ENCODE results near the gene RPS6KA5.
"Not testable (repeated sequence)": the region's sequence is repeated elsewhere in the genome, so short reads cannot be mapped to it uniquely, and the experiment has no call there.

RPS6KA5 gene

GRCh38 chr14:90871605-90872233, 188.7 kb downstream of the RPS6KA5 start:
- DNase-seq (ENCODE audit: insufficient read length, low spot score): no peak
- no peak for FAIRE-seq
- TF ChIP-seq SPI1 (IDR thresholded peaks at IDR 0.05; ENCODE audit: low read depth, low read length): no peak
- TF ChIP-seq POU2F2 (IDR thresholded peaks at IDR 0.05; ENCODE audit: low read depth, low read length): no peak
- TF ChIP-seq POLR2AphosphoS5 (IDR thresholded peaks at IDR 0.05; ENCODE audit: low read depth, low read length): no peak
- no peak for TF ChIP-seq TAF1 (IDR thresholded peaks at IDR 0.05; ENCODE audit: low read depth, low read length)
- TF ChIP-seq POLR2A (IDR thresholded peaks at IDR 0.05; ENCODE audit: low read depth, low read length): no peak
- no peak for TF ChIP-seq PAX5 (IDR thresholded peaks at IDR 0.05; ENCODE audit: insufficient read depth, low read length, severe bottlenecking)

GRCh38 chr14:90870950-90871604, 189.4 kb downstream of the RPS6KA5 start:
- FAIRE-seq: no peak
- DNase-seq (ENCODE audit: insufficient read length, low spot score): no peak
- TF ChIP-seq POLR2A (IDR thresholded peaks at IDR 0.05; ENCODE audit: low read depth, low read length) (no peak), SPI1 (IDR thresholded peaks at IDR 0.05; ENCODE audit: low read depth, low read length) (no peak), TAF1 (IDR thresholded peaks at IDR 0.05; ENCODE audit: low read depth, low read length) (no peak), PAX5 (IDR thresholded peaks at IDR 0.05; ENCODE audit: insufficient read depth, low read length, severe bottlenecking) (no peak), POU2F2 (IDR thresholded peaks at IDR 0.05; ENCODE audit: low read depth, low read length) (no peak), POLR2AphosphoS5 (IDR thresholded peaks at IDR 0.05; ENCODE audit: low read depth, low read length) (no peak)

DNA sequence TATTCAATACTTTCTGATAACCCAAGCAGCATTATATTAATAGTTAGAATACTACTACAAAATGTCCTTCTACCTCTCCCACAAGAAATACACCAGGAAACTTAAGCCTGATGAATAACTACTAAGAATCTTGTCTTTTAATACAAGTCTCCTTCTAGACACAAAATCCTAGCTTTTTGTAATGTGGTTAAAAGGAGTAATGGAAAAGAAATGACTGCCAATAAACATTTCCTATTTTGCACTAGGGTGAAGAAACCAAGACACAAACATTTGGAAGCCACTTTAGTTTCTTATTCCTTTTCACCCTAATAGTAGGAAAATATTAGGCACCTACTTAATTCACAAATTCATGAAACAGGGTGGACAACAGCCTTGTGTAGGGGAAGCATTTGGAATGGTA, 192.9 kb downstream of the RPS6KA5 start:
- DNase-seq (ENCODE audit: insufficient read length, low spot score) (no peak), FAIRE-seq (no peak)
- no peak for TF ChIP-seq POLR2A (IDR thresholded peaks at IDR 0.05; ENCODE audit: low read depth, low read length)

DNA sequence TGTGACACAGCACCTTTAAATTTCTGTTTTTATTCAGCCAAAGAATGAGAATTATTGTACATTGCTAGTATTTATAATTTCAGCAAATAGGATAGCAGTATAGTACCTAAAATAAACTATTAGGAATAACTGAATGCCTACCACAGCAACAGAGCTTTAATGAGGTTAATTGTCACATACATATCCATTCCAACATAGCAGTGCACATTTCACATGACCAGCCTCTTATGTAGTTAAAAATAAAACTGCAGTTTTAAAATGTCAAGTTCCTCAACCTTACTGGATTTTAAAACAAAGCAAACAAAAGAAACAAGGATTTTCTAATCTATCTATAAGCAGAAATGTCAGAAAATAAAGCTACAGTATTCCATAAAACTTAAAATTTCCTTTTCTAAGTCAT, 193.6 kb downstream of the RPS6KA5 start:
- TF ChIP-seq POU2F2 (IDR thresholded peaks at IDR 0.05; ENCODE audit: low read depth, low read length): no peak
- TF ChIP-seq POLR2A (IDR thresholded peaks at IDR 0.05; ENCODE audit: low read depth, low read length): no peak
- TF ChIP-seq POLR2AphosphoS5 (IDR thresholded peaks at IDR 0.05; ENCODE audit: low read depth, low read length): no peak
- TF ChIP-seq SPI1 (IDR thresholded peaks at IDR 0.05; ENCODE audit: low read depth, low read length): no peak
- no peak for TF ChIP-seq TAF1 (IDR thresholded peaks at IDR 0.05; ENCODE audit: low read depth, low read length)
- TF ChIP-seq PAX5 (IDR thresholded peaks at IDR 0.05; ENCODE audit: insufficient read depth, low read length, severe bottlenecking): no peak
- no peak for FAIRE-seq
- no peak for DNase-seq (ENCODE audit: insufficient read length, low spot score)

GRCh38 chr14:90864741-90865140, 195.7 kb downstream of the RPS6KA5 start:
- DNase-seq (ENCODE audit: insufficient read length, low spot score) (no peak), FAIRE-seq (peak; percentile 60)
- no peak for TF ChIP-seq TAF1 (IDR thresholded peaks at IDR 0.05; ENCODE audit: low read depth, low read length)
- TF ChIP-seq POU2F2 (IDR thresholded peaks at IDR 0.05; ENCODE audit: low read depth, low read length): no peak
- TF ChIP-seq PAX5 (IDR thresholded peaks at IDR 0.05; ENCODE audit: insufficient read depth, low read length, severe bottlenecking): no peak
- no peak for TF ChIP-seq POLR2AphosphoS5 (IDR thresholded peaks at IDR 0.05; ENCODE audit: low read depth, low read length)
- TF ChIP-seq SPI1 (IDR thresholded peaks at IDR 0.05; ENCODE audit: low read depth, low read length): no peak
- TF ChIP-seq POLR2A (IDR thresholded peaks at IDR 0.05; ENCODE audit: low read depth, low read length): no peak

DNA sequence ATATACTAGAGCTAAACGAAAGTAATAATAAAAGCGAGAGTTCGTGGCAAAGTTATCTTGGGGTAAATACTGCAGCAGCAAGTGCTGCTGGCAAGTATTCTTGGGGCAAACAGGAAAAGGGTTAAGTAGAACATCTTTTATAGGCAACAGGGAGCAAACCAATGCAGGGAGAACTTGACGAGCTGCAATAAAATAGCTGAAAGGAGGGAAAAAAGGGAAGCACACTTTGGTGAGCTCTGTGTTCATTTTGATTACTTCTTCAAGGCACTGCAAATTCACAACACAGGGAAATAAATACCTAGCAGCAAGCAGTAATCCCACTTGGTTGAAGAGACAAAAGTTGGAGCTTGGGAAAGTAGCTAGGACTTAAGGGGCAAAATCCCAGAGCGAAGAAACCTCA, 201.9 kb downstream of the RPS6KA5 start:
- TF ChIP-seq TAF1 (IDR thresholded peaks at IDR 0.05; ENCODE audit: low read depth, low read length): no peak
- no peak for TF ChIP-seq POLR2A (IDR thresholded peaks at IDR 0.05; ENCODE audit: low read depth, low read length)
- no peak for TF ChIP-seq SPI1 (IDR thresholded peaks at IDR 0.05; ENCODE audit: low read depth, low read length)
- TF ChIP-seq POLR2AphosphoS5 (IDR thresholded peaks at IDR 0.05; ENCODE audit: low read depth, low read length): no peak
- no peak for TF ChIP-seq PAX5 (IDR thresholded peaks at IDR 0.05; ENCODE audit: insufficient read depth, low read length, severe bottlenecking)
- no peak for TF ChIP-seq POU2F2 (IDR thresholded peaks at IDR 0.05; ENCODE audit: low read depth, low read length)
- FAIRE-seq (no peak), DNase-seq (ENCODE audit: insufficient read length, low spot score) (no peak)

- DNase-seq (ENCODE audit: insufficient read length, low spot score): no peak
- no peak for FAIRE-seq
- no peak for TF ChIP-seq POU2F2 (IDR thresholded peaks at IDR 0.05; ENCODE audit: low read depth, low read length)
- TF ChIP-seq POLR2AphosphoS5 (IDR thresholded peaks at IDR 0.05; ENCODE audit: low read depth, low read length): no peak
- no peak for TF ChIP-seq SPI1 (IDR thresholded peaks at IDR 0.05; ENCODE audit: low read depth, low read length)
- TF ChIP-seq POLR2A (IDR thresholded peaks at IDR 0.05; ENCODE audit: low read depth, low read length): no peak
- TF ChIP-seq TAF1 (IDR thresholded peaks at IDR 0.05; ENCODE audit: low read depth, low read length): no peak
- no peak for TF ChIP-seq PAX5 (IDR thresholded peaks at IDR 0.05; ENCODE audit: insufficient read depth, low read length, severe bottlenecking)
These were observed 202.6 kb downstream of the RPS6KA5 start for GRCh38 chr14:90857866-90858265.

DNA sequence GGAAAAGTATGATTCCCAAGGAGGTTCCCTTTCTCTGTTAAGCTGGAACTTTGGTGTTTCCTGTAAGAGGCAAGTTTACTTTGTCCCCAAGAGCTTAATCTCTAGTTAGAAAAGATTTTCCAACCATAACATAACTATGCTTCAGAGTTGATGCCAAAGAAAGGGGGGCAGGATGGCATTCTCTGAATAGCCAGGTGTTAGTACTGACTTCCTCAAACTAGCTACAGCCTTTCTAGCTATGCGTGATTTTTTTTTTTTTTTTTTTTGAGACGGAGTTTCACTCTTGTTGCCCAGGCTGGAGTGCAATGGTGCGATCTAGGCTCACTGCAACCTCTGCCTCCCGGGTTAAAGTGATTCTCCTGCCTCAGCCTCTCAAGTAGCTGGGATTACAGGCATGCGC, 204.3 kb downstream of the RPS6KA5 start:
- FAIRE-seq; DNase-seq (ENCODE audit: insufficient read length, low spot score): not testable (repeated sequence)

DNA sequence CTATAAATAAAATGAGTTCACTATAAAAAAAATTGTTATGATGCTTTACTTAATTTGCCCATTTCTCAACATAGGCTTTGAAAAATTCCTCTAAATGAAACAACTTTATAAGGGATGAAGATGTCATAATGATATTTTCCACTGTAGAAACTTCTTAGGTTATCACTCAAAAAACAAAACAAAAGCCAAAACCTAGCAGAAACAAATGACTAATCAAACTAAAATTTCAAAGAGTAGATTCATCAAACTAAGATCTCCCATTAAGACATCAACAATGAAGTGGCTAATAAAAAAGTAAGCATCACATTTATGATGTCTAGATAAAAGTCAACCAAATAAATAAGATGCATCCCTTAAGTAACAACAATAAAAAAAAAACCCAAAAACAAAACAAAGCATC, 207.3 kb downstream of the RPS6KA5 start:
- TF ChIP-seq SPI1 (IDR thresholded peaks at IDR 0.05; ENCODE audit: low read depth, low read length): no peak
- no peak for TF ChIP-seq POLR2AphosphoS5 (IDR thresholded peaks at IDR 0.05; ENCODE audit: low read depth, low read length)
- FAIRE-seq: no peak
- no peak for DNase-seq (ENCODE audit: insufficient read length, low spot score)

More for the DNA sequence above, 204.3 kb downstream of the RPS6KA5 start:
- peak; percentile 31; the same call in 1 of the 2 replicates for TF ChIP-seq SPI1 (IDR thresholded peaks at IDR 0.05; ENCODE audit: low read depth, low read length)

- DNase-seq (ENCODE audit: insufficient read length, low spot score): no peak
- no peak for FAIRE-seq
- TF ChIP-seq POLR2A (IDR thresholded peaks at IDR 0.05; ENCODE audit: low read depth, low read length) (no peak), POLR2AphosphoS5 (IDR thresholded peaks at IDR 0.05; ENCODE audit: low read depth, low read length) (no peak)
These were observed 209.0 kb downstream of the RPS6KA5 start for GRCh38 chr14:90851327-90852036.
